NCI-H1417 (cell line): Measurements from ENCODE around the gene OR2Z1.

ENCODE experiments used
- DNase-seq, 3 experiments: peaks; one replicate each; lab custom pipeline; 2025; lab: John Stamatoyannopoulos, UW

Gene OR2Z1, protein sequence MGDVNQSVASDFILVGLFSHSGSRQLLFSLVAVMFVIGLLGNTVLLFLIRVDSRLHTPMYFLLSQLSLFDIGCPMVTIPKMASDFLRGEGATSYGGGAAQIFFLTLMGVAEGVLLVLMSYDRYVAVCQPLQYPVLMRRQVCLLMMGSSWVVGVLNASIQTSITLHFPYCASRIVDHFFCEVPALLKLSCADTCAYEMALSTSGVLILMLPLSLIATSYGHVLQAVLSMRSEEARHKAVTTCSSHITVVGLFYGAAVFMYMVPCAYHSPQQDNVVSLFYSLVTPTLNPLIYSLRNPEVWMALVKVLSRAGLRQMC

DNA sequence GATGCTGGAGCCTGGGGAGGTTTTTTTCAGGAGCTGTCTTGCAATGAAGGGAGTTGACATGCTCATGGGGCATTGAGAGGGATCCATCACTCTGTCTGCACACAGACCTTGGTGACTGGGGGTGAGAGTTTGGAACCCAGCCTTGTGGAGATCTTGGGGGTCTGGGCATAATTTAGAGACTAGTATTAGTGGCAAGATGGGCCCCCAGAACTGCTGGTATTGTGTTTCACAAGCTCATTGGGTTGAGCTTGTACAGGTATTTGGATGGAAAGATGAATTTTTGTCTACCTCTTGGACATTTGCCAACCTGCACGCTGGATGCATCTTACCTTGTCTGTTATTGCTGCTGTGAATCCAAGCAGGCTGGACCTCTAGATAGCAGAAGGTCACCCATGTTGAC is at the start of gene OR2Z1:
TSS of gene OR2Z1 (plus strand) at position 301 of the 400 bp plus-strand sequence. CDS start 9,395 bp downstream, outside the sequence.
- DNase-seq, result no peak

DNA sequence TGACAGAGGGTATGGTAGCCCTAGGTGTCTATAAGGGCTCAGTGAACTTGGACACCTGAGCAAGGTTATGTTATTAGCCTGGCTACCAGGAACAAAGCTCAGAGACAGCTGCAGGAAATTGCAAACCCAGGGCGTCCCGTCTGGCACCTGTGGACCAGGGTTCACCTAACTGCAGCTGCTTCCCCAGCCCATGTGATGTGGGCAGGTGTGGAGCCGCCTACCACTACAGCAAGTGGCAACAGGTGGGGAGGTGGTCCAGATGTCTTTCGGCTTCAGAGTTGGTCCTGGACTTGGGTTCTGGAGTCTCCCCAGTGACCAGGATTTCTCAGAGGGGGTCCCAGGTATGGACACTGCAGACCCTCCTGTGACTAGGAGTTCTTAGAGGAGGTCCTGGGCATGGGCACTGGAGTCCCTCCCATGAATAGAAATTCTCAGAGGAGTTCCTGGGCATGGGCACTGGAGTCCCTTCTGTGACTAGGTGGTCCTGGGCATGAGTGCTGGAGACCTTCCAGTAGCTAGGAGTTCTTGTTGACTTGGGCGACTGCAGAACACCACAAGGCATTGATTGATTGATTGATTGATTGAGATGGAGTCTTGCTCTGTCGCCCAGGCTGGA is 48.0 kb upstream of the OR2Z1 start:
- DNase-seq, result no peak

DNA sequence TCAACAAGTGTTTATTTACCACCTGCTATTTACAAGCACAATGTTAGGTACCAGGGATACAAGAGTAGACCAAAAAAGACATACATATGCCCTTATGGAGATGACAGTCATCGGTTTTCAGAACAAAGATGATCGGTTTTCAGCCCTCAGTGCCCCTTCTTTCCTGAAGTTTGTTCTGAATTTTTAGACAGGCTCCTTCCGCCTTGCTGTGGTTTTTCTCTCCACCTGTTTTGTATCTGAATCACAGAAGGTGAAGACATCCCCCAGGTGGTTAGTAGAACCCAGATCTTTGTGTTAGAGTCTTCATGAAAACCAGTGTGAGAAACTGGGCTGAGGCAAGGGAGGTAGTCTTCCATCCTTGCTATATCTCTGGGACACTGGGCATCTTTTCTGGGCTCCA is 46.4 kb upstream of the OR2Z1 start:
- DNase-seq, result no peak

DNA sequence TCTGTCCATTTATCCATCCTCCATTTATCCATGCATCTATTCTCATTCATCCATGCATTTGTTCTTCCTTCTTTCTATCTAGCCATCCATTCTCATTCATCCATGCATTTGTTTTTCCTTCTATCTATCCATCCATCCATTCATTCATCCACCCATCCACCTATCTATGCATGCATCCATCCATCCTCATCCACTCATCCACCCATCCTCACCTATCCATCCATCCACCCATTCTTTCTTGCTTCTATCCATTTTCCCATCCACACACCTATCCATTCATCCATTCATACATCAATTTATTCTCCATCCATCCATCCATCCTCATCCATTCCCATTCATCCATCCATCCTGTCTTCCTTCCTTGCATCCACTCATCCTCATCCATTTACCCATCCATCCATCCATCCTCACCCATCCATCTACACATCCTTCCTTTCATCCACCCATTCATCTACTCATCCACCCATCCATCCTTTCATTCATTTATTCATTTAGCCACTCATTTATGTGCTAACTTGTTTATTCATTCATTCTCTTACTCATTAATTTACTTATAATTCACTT is 43.1 kb upstream of the OR2Z1 start:
- DNase-seq, result no peak

DNA sequence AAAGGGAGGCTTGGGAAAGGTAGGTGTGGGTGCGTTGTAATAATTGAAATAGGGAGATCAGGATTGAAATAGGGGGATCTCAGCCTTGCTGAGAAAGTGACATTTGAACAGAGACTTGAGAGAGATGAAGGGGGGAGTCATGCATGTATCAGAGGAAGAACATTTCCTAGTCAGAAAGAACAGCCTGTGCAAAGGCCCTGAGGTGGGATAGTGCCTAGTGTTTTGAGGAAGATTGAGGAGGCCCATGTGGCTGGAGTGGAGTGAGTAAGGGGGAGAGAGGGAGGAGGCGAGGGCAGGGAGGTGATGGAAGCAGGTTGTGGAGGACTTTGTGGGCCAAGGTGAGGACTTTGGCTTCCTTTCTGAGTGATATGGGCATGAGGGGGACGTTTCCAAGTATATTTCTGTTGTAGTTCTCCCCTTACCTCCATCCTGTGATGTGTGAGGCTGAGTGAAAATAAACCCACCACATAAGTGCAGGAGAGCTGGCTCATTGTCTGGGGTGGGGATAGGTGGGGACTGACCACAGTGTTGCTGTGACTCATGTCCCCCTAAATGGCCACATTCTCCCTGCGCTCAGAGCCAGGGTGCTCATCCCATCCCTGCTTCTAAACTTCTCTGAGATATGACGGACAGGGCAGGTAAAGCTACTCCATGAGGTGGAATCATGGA is 40.6 kb upstream of the OR2Z1 start:
- no peak for DNase-seq

DNA sequence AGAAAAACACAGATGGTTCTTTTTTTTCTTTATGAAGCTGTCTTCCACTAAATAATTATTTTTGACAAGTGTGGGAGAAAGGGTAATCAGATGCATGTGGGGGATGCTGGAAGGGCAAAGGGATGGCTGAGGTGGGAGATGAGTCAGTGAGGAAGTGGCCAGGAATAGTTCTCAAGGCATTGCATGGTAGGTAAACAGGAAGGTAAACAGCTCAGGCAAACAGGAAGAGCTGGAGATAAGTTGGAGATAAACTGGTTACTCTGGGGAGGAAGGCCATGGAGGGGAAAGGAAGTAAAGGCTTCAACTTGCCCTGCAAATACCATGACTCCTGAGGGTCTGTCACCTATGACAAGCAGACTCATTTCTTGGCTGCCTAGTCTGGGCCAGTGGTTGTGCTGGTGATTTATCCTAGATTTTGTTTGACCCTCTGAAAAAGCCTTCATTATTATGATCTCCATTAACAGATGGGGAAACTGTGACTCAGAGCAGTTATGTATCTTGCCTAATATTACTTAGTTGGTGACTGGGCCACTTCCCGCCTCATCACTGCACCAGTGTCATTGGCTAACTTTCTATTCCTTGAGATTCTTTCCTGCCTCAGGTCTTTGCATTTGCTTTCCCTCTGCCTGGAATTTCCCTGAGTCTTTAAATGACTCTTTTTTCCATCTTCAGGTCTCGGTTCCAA is 39.9 kb upstream of the OR2Z1 start:
- DNase-seq, result no peak

DNA sequence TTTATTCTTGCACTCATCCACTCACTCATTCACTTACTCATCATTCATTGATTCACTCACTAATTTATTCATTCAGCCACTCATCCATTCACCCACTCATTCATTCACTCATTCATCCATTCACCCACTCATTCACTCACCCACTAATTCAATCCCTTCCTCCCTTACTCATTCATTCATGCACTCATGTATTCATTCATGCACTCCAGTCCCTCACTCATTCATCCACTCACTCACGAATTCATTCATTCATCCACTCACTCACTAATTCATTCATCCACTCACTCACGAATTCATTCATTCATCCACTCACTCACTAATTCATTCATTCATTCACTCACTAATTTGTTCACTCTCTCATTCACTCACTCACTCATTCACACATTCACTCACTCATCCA is 39.0 kb upstream of the OR2Z1 start:
- DNase-seq, result no peak

DNA sequence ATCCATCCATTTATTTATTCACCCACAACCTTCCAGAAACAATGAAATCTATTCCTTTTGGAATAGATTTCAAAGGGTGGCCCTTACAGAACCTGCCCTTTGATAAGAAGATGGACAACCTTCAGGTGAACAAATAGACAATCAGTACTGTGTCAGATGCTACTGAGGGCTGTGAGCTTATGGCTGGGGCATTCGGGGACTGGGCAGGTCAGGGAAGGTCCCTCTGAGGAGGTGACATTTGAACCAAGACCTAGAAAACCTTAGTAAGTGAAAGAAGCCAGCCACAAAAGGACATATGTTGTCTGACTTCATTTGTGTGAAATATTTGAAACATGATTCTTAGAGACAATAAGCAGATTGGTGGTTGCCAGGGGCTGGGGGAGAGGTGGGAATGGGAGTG is 38.5 kb upstream of the OR2Z1 start:
- DNase-seq, result no peak

DNA sequence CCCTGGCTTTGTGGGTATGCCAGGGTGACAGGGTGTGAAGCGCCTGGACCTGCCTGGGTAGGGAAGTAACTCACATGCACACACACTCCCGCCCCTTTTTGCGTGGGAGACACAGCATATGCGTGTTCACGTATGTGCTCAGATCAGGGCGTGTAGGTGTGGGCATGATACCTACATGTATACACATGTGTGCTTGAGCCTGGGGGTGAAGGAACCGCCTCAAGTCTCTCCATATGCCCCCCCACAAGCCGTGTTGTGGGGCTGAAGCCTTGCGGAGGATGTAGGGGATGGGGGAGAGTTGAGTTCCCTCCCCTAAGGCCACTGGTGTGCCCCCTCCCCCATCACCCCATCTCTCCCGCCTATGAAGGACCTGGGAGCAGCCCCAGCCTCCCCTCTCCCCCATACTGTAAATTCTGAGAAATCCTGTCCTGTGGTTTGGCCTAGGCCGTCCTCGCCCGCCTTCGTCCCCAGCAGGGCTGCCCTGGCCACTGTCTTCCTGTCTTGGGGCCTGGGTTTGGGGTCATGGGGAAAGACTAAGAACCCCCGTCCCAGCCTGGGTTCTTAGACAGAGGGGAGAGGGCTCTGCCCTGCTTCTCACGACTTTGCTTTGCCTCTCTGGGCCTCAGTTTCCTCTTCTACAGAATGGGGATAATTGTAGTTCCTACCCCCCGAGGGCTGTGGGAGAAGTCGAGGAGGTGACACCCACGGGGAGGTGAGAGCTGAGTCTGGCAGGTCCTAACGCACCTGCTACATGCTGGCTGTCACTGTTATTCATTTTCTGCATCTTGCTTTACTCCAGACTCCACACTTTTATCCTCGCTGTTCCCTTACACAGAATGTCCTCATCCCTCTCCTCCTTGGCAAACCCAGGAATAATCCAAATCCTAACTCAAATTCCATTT is 37.2 kb upstream of the OR2Z1 start:
- no peak for DNase-seq

DNA sequence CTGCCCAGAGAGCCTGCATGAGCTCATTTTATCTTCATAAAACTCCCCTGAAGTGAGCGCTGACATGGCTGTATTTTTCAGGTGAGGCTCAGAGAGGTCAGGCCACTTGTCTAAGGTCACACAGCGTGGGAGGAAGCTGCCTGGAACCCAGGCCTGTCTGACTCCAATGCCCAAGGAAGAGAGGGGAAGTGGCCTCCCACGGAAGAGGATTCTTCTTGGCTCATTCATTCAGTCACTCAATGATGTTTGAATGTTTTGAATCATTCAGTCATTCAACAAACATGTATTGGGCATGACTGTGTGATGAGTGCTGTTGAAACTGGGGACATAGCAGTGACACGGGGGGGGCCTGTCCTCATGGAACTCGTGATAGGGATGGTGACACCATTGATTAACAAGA is 34.9 kb upstream of the OR2Z1 start:
- DNase-seq, result no peak

DNA sequence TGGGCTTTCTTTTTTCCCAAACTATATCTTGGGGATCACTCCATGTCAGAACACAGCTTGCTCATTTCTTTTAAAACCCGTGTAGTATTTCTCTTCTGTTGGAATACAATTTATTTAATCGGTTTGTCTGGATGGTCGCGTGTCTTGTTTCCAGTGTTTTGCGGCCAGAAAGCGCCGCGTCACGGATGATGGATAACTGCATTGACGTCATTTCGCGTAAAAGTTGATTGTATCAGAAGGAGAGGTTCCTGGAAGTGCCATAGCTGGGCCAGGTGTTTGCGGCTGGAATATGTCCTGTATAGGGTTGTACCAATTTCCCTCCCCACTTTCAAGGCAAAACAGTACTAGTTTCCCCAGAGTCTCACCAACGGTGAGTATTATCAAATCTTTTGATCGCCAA is 32.5 kb upstream of the OR2Z1 start:
- no peak for DNase-seq

DNA sequence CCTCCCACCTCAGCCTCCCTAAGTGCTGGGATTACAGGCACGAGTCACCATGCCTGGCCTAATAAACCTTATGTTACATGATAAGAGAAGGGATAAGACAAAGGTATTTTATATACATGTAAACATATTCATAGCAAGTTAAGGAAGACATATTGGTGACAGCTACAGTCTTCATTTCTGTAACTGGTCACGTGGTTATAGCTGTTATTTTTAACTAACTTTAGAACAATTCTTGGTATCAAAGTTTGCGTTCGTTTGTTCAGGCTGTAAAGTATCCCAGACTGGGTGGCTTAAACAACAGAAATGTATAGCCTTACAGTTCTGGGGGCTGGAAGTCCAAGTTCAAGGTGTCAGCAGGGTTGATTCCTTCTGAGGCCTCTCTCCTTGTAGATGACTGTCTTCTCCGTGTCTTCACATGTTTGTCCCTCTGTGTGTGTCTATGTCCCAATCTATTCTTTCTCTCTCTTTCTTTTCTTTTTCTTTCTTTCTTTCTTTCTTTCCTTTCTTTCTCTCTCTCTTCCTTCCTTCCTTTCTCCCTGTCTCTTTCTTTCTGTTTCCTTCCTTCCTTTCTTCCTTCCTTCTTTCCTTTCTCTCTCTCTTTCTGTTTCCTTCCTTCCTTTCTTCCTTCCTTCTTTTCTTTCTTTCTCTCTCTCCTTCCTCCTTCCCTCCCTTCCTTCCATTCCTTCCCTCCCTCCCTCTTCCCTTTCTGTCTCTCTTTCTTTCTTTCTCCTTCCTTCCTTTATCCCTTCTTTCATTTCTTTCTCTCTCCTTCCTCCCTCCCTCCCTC is 30.5 kb upstream of the OR2Z1 start:
- no peak for DNase-seq

DNA sequence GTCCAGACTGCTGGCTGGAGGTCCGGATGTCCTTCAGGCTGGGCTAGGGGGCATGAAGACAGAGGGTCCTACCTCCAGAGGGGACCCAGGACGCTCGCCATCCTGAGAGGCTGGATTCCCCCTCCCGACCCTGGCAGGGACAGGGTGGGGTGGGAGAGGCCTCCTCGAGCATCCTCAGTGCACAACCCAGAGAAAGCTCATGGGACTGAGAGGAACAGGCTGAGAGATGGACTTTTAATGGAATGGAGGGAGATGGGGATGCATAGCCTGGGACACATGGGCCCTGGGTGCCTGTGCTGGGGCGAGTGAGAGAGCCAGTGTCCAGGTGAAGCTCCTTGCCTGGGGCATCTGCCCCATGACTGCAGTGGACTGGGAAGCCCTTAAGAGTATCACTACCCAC is 25.9 kb upstream of the OR2Z1 start:
- no peak for DNase-seq

DNA sequence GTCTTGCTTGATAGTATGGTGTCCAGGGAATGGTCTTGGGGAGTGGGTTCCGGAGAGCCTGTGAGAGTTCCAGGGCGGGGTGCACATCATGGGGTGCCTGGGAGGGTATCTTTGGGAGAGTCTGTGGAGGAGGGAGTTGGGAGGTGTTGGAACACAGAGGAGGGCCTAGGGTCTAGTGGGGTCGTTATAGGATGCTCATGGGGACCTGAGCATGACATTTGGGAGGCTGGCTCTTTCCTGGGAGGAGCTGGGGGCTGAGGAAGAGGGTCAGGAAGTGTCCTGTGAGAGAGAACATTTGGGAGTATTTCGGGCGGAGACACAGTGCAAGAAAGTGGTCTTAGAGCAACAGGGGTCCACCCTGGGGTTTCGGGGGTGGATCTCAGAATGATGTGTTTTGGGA is 25.5 kb upstream of the OR2Z1 start:
- no peak for DNase-seq

DNA sequence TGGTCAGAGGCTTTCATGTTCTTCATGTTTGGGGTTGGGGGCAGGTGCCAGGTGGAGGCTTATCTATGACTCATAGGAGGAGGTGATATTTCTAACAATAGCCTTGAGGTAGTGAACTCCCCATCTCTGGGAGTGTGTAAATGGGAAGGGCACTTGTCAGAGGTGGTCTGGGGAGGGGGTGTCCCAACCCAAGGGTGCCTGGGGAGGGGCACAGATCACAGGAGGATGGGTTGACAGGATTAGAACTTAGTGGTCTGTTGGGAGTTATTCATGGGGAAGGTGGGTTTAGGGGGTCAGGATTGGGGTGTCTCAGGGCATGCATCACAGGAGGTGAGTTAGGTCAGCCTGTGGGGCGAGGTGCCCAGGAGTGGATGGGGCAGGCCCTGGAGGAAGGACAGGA is 24.4 kb upstream of the OR2Z1 start:
- DNase-seq, result no peak

DNA sequence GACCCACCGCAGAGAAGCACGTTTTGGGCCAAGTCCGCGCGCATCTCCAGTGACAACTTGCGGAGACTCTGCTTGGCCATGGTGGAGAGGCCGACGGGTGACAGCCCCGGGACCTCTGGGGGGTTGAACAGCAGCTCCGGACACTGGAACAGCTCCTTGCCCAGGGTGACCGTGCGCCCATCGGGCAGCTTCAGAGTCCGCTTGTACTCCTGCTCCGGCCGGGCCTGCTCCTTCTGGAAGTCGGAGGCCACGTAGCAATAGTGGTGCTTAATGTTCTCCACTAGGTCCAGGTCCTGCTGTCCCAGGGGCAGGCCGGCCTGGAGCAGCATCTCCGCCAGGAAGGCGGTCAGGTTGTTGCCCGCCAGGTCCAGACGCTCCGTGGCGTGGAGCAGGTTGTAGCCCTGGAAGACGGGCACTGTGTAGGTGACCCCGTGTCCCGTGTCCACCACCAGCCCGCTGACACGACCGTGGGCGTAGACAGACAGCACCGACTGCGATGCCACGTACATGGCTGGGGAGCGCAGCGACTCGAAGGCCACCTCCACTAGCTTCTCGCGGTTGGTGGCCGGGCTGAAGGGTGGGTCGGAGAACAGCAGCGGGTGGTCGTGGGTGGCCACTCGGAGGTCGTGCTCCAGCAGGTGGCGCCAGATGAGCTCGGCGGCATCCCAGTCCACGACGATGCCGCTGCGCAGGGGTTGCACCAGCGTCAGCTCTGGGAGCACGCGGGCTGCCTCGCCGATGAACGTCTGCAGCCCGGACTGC is 23.6 kb upstream of the OR2Z1 start:
- DNase-seq, result peak in 1 of 3 experiments; percentile 1

DNA sequence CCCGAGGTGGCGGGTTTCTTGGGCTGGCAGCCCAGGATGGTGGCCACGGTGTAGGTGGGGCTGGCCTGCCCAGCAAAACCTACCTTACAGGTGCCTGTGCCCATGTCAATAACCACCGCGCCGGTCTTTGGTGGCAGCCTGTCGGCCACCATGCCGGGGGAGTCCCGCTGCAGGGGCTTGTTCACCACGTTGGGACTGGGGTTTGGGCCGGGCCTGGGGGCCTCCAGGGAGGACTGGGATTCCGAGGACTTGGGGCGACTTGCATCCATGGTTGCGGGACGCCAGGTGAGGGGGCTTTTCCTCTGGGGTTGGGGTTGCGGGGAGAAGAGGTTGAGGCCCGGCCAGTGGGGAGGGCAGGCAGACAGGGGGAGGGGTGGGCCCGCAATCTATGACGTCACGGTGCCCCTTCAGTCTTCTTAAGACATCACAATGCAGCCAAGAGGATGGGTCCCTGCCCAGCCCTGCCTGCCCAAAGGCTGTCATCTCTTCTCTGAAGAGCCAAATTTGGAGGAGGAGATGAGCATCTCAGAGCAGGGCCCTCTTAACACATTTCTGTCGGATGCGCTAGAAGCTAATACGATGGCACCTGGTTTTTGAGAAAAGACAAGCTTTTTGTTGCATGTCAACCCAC is 22.9 kb upstream of the OR2Z1 start, which contains the start of gene ACTL9:
TSS of gene ACTL9 (minus strand) at position 363 of the 631 bp plus-strand sequence. CDS start at position 269, 94 bp downstream.
- DNase-seq, result no peak

DNA sequence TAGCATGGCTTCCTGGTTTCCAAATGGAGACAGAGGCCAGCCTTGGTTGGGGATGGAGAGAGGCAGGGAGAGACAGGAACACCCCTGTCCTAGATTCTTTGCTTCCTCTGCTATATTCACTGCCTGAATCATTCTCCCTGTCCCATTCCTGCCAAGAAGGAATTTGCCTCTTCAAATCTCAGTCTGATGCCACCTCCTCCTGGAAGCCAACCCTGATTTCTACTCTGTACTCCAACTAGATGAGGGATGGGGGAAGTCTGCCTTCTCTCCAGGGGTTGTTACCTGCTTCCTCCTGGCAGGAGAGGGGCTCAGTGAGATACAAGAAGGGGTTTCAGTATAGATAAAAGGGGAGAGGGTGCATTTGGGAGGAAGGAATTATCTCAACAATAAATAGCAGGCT is 21.5 kb upstream of the OR2Z1 start:
- no peak for DNase-seq

DNA sequence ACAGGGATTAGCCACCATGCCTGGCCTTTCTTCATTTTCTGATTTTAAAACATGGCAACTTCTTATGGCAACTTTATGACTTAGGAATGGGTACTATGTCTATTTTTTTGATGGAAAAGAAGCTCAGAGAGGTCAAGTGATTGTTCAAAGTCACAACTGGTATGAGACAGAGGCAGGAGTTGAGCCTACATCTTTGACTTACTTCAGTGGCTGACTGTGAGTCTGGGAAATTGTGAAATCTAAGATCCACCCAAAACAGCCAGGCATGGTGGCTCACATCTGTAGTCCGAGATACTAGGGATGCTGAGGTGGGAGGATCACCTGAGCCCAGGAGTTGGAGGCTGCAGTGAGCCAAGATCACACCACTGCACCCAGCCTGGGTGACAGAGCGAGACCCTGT is 20.5 kb upstream of the OR2Z1 start:
- no peak for DNase-seq
